ENCODE results near the gene CD70.
"Not testable (repeated sequence)": the region's sequence is repeated elsewhere in the genome, so short reads cannot be mapped to it uniquely, and the experiment has no call there.

CD70 gene, protein sequence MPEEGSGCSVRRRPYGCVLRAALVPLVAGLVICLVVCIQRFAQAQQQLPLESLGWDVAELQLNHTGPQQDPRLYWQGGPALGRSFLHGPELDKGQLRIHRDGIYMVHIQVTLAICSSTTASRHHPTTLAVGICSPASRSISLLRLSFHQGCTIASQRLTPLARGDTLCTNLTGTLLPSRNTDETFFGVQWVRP

GRCh38 chr19:6590827-6591319, at the start of gene CD70:
Gene CD70, minus strand, starts transcription at chr19:6591150. Its CDS starts 148 bp downstream, at chr19:6591002.
- DNase-seq = no peak

GRCh38 chr19:6640333-6640732, 49.4 kb upstream of the CD70 start:
- DNase-seq = not testable (repeated sequence)

DNA sequence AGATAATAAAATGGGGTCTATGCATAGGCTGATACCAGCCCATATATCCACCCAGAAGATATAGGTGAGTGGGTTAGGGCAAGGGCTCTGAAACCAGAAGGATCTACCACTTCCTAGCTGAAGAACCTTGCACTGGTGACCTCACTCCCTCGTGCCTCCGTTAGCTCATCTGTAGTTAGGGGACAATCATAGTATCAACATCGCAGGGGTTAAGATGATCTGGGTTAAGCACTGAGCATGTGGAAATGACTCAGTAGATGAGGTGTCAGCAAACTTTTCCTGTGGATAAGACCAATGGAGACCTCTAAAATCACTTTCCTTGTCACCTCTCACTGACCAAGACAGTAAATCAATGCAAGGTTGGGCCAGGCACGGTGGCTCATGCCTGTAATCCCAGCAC, 48.5 kb upstream of the CD70 start:
- DNase-seq = no peak

DNA sequence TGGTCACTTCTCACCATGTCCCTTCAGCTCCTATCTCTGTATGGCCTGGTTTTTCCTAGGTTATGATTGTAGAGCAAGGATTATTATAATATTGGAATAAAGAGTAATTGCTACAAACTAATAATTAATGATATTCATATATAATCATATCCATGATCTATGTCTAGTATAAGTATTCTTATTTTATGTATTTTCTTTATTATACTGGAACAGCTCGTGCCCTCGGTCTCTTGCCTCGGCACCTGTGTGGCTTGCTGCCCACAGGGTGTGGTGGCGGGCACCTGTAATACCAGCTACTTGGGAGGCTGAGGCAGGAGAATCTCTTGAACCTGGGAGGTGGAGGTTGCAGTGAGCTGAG, 42.5 kb upstream of the CD70 start:
- DNase-seq = not testable (repeated sequence)

DNA sequence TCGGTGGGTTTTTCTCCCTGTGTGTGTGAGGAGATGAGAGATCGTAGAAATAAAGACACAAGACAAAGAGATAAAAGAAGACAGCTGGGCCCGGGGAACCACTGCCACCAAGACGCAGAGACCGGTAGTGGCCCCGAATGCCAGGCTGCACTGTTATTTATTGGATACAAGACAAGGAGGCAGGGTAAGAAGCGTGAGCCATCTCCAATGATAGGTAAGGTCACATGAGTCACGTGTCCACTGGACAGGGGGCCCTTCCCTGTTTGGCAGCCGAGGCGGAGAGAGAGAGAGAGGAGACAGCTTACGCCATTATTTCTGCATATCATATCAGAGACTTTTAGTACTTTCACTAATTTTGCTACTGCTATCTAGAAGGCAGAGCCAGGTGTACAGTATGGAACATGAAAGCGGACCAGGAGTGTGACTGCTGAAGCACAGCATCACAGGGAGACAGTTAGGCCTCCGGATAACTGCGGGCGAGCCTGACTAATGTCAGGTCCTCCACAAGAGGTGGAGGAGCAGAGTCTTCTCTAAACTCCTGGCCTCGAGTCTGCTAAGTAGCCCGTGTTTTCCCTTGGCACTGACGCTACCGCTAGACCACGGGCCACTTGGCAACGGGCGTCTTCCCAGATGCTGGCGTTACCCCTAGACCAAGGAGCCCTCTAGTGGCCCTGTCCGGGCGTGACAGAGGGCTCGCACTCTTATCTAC, 42.0 kb upstream of the CD70 start:
- DNase-seq = peak in 2 of 3 experiments; percentile 52 to 71

- DNase-seq = peak; percentile 0 to 82 (median 46)
These were observed 41.2 kb upstream of the CD70 start for GRCh38 chr19:6632002-6632621.

- DNase-seq = no peak
These were observed 35.8 kb upstream of the CD70 start for GRCh38 chr19:6626764-6627163.

- DNase-seq = no peak
These were observed 26.4 kb upstream of the CD70 start for GRCh38 chr19:6617374-6617773.

DNA sequence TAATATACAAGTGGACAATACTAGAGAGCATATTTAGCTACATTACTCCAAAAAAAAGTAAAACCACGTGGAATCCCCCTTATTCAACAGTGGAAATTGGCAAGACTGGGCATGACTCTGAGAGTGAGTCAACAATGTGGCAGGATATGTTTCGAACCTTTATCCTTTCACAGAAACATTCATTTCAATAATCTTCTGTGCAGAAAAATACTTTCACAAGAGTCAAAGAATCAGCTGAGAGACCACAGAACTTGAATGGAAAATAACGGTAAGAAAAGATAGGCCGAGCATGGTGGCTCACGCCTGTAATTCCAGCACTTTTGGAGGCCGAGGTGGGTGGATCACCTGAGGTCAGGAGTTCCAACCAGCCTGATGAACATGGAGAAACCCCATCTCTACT, 25.1 kb upstream of the CD70 start:
- DNase-seq = no peak

DNA sequence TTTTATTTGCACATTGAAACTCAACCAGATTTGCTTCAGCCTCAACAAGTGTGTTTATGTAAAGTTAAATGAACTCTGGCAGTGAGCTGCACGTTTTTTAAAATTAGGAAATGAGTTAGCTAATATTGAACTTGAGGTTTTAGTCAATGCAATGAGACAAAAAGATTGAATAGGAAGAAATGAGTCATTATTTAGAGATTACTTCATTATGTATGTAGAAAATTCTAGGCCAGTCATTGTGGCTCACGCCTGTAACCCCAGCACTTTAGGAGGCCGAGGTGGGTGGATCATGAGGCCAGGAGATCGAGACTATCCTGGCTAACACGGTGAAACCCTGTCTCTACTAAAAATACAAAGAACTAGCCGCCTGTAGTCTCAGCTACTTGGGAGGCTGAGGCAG, 22.8 kb upstream of the CD70 start:
- no peak for DNase-seq

DNA sequence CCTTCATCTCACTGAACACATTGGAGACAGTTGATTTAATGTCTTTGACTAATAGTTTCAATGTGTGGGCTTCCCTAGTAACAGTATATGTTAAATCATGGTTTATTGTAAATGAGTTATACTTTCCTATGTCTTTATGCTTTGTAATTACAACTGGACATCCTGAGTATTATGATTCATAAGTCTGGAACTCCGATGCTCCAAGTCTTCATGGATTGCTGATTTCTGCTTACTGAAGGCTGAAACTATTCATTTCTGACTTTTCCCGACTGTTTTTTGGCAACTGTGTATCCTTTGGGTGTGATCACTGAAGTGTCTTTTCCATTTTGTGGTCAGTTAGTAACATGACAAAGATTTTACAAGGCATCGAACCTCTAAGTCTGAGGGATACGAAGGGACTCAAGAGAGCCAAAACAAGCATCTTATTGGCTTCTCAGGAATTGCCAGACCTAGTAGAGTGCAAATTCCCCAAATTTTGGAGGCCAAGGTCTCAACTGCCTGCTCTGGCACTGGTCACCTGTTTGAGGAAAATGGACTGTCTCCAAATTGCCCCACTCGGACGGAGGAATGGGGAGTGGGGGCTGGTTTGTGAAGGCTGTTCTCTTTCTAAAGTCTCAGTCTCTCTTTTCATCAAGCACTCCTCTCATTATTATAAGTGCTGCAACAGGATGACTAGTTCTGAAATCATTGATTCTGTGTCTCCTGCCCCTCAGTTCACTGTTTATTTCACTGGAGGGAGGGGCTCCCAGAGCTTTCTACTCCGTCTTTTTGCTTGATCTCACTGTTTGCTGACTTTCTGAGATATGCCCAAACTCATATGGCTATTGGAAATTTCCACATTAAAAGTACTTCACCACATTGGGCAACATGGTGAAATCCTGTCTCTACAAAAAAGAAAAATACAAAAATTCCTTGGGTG, 20.2 kb upstream of the CD70 start:
- DNase-seq = no peak

DNA sequence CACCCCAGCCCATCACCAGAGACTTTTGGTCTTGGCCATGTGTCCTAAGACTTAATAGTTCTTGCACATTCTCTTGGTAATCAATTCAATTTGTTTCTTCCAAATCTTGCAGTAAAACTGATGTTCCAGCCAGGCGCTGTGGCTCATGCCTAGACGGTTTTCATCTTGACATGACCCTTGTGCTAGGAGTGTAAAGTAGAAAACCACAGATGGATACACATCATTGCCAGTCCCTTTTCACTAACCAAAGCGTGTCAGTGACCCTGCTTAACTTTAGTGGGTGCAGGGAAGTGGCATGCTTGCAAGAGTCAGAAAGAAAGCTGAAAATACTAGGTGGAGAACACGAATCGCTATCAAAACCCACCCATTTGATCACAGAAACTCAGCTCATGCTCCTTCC, 18.0 kb upstream of the CD70 start:
- DNase-seq = no peak

DNA sequence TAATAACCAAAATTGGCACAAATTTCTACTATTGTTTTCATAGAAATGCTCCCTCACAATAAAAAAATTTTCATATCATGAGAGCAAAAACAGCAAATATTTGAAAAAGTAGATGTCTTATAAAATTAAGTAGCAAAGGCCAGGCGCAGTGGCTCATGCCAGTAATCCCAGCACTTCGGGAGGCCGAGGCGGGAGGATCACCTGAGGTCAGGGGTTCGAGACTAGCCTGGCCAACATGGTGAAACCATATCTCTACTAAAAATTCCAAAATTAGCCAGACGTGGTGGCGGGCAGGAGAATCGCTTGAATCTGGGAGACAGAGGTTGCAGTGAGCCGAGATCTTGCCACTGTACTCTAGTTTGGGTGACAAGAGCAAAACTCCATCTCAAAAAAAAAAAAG, 17.2 kb upstream of the CD70 start:
- DNase-seq = not testable (repeated sequence)

DNA sequence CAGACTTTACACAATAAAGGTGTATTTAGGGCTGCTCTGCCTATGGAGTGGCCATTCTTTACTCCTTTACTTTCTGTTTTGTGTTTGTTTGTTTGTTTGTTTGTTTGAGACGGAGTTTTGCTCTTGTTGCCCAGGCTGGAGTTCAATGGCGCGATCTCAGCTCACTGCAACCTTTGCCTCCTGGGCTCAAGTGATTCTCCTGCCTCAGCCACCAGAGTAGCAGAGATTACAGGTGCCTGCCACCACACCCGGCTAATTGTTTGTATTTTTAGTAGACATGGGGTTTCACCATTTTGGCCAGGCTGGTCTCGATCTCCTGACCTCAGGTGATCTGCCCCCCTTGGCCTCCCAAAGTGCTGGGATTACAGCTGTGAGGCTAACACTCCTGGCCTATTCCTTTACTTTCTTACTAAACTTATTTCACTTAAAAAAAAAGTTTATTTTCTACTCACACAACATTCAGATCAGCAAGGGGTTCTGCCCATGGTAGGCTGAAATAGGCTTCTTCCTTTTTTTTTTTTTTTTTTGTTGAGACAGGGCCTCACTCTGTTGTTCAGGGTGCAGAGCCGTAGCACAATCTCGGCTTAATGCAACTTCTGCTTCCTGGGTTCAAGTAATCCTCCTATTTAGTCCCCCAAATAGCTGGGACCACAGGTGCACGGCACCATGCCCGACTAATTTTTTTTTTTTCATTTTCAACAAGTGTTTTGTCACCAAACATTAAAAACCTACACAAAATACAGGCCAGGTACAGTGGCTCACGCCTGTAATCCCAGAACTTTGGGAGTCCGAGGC, 15.5 kb upstream of the CD70 start:
- not testable (repeated sequence) for DNase-seq

DNA sequence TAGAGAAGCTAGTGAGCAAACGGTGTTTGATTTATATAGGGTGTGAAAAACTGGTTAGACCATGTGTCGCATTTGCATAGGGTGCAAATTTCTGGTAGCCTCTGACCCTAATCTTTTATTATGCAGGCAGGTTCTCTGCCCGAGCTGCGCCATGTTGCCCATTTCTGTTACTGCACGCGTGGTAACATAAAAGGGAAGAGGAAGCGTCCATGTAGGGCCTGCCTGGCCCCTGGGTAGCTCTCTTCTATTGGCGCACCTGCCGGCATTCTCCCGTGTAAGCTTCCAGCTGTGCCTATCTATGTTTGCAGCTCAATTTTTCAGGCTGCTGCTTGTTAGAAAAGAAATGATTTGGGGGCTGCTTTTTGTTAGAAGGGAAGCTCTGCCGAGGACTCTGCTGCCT, 14.0 kb upstream of the CD70 start:
- peak in 1 of 3 experiments; percentile 7 for DNase-seq

DNA sequence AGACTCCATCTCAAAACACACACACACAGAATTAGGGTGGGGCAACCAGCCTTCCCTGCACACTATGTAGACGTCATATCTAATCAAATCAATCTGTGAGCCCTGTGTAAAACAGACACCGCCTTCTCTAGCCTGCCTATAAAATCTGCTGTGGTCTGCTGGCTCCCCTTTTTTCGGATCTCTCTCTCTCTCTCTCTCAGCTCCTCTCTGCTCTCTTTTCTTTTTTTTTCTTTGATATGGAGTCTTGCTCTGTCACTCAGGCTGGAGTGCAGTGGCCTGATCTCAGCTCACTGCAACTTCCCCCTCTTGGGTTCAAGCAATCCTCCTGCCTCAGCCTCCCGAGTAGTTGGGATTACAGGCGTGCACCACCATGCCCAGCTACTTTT, 11.8 kb upstream of the CD70 start:
- no peak for DNase-seq

- peak in 1 of 3 experiments; percentile 5 for DNase-seq
These were observed 10.6 kb upstream of the CD70 start for GRCh38 chr19:6601537-6602052.

DNA sequence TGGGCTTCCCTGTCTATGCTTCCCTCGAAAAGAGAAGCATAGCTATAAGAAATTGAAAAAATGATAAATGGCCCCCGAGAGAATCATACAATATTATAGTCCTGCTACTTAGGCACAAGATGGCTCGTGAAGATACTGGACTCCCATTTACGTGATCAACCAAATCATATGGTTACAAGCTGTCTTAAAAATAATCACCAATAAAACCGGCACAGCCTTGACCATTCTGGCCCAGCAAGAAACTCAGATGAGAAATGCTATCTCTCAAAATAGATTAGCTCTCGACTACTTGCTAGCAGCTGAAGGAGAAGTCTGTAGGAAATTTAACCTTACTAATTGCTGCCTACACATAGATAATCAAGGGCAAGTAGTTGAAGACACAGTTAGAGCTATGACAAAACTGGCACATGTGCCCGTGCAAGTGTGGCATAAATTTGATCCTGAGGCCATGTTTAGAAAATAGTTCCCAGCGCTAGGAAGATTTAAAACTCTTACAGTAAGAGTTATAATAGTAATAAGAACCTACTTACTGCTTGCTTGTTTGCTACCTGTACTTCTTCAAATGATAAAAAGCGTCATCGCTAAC, 10.1 kb upstream of the CD70 start:
- not testable (repeated sequence) for DNase-seq

DNA sequence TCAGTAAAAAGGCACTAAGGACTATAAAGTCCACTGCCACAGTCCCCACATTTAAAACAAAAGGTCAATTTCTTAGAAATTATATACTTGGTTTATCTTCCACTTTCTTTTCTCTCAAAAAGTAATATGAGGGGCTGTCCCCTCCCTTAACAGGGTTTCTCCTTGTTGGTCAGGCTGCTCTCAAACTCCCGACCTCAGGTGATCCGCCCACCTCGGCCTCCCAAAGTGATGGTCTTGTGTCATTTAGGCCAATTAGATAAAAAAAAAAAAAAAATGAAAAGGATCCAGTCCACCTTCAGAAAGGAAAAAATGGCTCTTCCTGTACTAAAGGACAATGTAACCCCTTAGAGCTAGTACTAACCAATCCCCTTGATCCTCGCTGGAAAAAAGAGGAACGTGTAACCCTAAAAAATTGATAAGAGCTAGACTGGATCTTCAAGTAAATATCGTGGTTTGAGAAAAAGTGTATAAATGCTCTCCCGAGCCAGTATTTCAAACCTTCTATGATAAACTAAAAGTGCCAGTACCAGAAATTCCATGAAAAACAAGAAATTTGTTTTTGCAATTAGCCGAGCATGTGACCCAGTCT, 9.0 kb upstream of the CD70 start:
- no peak for DNase-seq

DNA sequence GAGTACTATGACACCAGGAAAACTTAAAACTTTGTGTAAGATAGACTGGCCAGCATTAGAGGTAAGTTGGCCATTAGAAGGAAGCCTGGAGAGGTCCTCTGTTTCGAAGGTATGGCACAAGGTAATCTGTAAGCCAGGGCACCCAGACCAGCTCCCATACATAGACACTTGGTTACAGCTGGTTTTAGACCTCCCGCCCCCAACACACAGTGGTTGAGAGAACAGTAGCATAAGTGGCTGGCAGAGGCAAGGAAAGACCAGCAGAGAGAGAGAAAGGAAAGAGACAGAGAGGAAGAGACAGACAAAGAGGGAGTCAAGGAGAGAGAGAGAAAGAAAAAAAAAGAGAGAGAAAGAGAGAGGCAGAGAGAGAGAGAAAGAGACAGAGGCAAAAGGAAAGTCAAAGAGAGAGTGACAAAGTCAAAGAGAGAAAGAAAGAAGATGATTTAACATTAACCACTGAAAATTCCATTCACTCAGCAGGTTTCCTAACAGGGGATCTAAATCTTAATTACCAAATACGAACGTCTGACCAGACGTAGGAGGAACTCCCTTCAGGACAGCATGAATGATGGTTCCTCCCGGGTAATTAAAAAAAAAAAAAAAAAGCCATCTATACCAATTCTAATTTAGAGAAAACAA, 7.4 kb upstream of the CD70 start:
- not testable (repeated sequence) for DNase-seq

Measured in NCI-H1417 (cell line).